Measurements from ENCODE around the gene SLC23A1.

The SLC23A1 gene

DNA sequence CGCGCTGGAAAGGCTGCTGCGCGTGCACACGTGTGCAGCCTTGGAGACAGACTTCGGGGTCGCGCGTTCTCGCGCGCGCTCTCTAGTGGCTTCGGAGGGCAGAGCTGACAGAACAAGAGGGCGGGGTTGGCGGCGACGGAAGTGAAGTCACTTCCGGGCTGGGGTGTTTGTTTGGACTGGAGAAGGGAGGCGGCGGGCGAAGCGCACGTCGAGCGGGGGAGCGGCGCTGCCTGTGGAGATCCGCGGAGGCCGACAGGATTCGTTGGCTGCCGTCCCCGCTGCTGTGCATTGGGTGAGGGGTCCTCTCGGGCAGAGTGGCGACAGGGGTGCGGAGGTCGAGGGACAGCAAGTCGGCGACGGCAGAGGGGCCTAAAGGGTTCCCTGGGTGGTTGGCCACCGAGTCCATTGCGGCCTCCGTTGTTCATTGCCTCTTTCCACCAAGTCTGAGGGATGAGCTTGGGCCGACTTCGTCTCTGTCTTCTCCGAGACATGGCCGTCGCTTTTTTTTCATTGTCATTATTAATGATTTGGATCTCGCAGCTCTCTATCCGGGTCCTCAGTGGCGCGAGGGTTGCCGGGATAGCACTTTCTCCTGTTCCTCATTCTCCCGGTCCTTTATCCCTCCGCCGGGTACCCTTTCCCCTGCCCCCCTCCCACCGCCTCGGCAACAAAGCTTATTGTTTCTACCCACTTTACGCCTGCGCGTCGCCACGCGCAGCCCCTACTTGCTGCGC, 41.2 kb downstream of the SLC23A1 start, which contains the start of gene PAIP2 (continued):
- TF ChIP-seq ZNF23 (tag by site-specific recombination; IDR thresholded peaks at IDR 0.05; ENCODE audit: borderline replicate concordance) = no peak
- peak; percentile 48; the same call in 1 of the 2 replicates for TF ChIP-seq PBX3 (CRISPR knock-in tag; IDR thresholded peaks at IDR 0.05)
- TF ChIP-seq ZNF514 (tag by site-specific recombination; IDR thresholded peaks at IDR 0.05) = no peak
- no peak for TF ChIP-seq ZNF221 (tag by site-specific recombination; IDR thresholded peaks at IDR 0.05; ENCODE audit: borderline replicate concordance)
- TF ChIP-seq, protein P1, sequence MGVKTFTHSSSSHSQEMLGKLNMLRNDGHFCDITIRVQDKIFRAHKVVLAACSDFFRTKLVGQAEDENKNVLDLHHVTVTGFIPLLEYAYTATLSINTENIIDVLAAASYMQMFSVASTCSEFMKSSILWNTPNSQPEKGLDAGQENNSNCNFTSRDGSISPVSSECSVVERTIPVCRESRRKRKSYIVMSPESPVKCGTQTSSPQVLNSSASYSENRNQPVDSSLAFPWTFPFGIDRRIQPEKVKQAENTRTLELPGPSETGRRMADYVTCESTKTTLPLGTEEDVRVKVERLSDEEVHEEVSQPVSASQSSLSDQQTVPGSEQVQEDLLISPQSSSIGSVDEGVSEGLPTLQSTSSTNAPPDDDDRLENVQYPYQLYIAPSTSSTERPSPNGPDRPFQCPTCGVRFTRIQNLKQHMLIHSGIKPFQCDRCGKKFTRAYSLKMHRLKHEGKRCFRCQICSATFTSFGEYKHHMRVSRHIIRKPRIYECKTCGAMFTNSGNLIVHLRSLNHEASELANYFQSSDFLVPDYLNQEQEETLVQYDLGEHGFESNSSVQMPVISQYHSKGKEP (tag by site-specific recombination; IDR thresholded peaks at IDR 0.05) = peak; percentile 49; the same call in 1 of the 2 replicates
- 0 out of 2 replicates have a peak, but pooled peaks have one; percentile 6 for TF ChIP-seq FEZF1 (tag by site-specific recombination; IDR thresholded peaks at IDR 0.05)
- TF ChIP-seq REPIN1 (tag by site-specific recombination; IDR thresholded peaks at IDR 0.05; ENCODE audit: low read depth) = peak; percentile 98; the same call in 1 of the 2 replicates
- TF ChIP-seq ZNF223 (tag by site-specific recombination; IDR thresholded peaks at IDR 0.05) = peak; percentile 71; the same call in 1 of the 2 replicates
- TF ChIP-seq ZNF18 (tag by site-specific recombination; IDR thresholded peaks at IDR 0.05) = peak; percentile 66; the same call in 1 of the 2 replicates
- no peak for TF ChIP-seq ZNF473 (tag by site-specific recombination; IDR thresholded peaks at IDR 0.05)
- 0 out of 2 replicates have a peak, but pooled peaks have one; percentile 65 for TF ChIP-seq SCRT2 (tag by site-specific recombination; IDR thresholded peaks at IDR 0.05)
- TF ChIP-seq ZNF146 (tag by site-specific recombination; IDR thresholded peaks at IDR 0.05) = peak; percentile 60; the same call in 1 of the 2 replicates
- TF ChIP-seq WT1 (tag by site-specific recombination; IDR thresholded peaks at IDR 0.05) = peak; percentile 95
- TF ChIP-seq, protein P2, sequence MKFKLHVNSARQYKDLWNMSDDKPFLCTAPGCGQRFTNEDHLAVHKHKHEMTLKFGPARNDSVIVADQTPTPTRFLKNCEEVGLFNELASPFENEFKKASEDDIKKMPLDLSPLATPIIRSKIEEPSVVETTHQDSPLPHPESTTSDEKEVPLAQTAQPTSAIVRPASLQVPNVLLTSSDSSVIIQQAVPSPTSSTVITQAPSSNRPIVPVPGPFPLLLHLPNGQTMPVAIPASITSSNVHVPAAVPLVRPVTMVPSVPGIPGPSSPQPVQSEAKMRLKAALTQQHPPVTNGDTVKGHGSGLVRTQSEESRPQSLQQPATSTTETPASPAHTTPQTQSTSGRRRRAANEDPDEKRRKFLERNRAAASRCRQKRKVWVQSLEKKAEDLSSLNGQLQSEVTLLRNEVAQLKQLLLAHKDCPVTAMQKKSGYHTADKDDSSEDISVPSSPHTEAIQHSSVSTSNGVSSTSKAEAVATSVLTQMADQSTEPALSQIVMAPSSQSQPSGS (tag by site-specific recombination; IDR thresholded peaks at IDR 0.05; ENCODE audit: low read depth) = peak; percentile 59
- no peak for TF ChIP-seq ZNF112 (tag by site-specific recombination; IDR thresholded peaks at IDR 0.05)
- TF ChIP-seq SCRT1 (tag by site-specific recombination; IDR thresholded peaks at IDR 0.05; ENCODE audit: borderline replicate concordance) = no peak; the same call in 1 of the 2 replicates
- TF ChIP-seq KLF1 (tag by site-specific recombination; IDR thresholded peaks at IDR 0.05) = peak; percentile 92
- TF ChIP-seq ZNF626 (tag by site-specific recombination; IDR thresholded peaks at IDR 0.05) = no peak
- TF ChIP-seq ZNF792 (tag by site-specific recombination; IDR thresholded peaks at IDR 0.05) = no peak
- TF ChIP-seq, protein P3, sequence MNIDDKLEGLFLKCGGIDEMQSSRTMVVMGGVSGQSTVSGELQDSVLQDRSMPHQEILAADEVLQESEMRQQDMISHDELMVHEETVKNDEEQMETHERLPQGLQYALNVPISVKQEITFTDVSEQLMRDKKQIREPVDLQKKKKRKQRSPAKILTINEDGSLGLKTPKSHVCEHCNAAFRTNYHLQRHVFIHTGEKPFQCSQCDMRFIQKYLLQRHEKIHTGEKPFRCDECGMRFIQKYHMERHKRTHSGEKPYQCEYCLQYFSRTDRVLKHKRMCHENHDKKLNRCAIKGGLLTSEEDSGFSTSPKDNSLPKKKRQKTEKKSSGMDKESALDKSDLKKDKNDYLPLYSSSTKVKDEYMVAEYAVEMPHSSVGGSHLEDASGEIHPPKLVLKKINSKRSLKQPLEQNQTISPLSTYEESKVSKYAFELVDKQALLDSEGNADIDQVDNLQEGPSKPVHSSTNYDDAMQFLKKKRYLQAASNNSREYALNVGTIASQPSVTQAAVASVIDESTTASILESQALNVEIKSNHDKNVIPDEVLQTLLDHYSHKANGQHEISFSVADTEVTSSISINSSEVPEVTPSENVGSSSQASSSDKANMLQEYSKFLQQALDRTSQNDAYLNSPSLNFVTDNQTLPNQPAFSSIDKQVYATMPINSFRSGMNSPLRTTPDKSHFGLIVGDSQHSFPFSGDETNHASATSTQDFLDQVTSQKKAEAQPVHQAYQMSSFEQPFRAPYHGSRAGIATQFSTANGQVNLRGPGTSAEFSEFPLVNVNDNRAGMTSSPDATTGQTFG (tag by site-specific recombination; IDR thresholded peaks at IDR 0.05; ENCODE audit: borderline replicate concordance) = no peak
- peak; percentile 31; the same call in 1 of the 2 replicates for TF ChIP-seq ZNF623 (tag by site-specific recombination; IDR thresholded peaks at IDR 0.05)
- TF ChIP-seq ZNF394 (tag by site-specific recombination; IDR thresholded peaks at IDR 0.05; ENCODE audit: borderline replicate concordance) = peak; percentile 84
- TF ChIP-seq, protein P4, sequence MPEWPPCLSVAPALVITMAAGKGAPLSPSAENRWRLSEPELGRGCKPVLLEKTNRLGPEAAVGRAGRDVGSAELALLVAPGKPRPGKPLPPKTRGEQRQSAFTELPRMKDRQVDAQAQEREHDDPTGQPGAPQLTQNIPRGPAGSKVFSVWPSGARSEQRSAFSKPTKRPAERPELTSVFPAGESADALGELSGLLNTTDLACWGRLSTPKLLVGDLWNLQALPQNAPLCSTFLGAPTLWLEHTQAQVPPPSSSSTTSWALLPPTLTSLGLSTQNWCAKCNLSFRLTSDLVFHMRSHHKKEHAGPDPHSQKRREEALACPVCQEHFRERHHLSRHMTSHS (tag by site-specific recombination; IDR thresholded peaks at IDR 0.05) = no peak
- peak; percentile 55; the same call in 1 of the 2 replicates for TF ChIP-seq GFI1B (tag by site-specific recombination; IDR thresholded peaks at IDR 0.05)
- TF ChIP-seq PRDM4 (tag by site-specific recombination; IDR thresholded peaks at IDR 0.05) = peak; percentile 79
- no peak for TF ChIP-seq ZNF521 (tag by site-specific recombination; IDR thresholded peaks at IDR 0.05)
- TF ChIP-seq ZNF585B (tag by site-specific recombination; IDR thresholded peaks at IDR 0.05) = 0 out of 2 replicates have a peak, but pooled peaks have one; percentile 28
